Spleen (tissue), 7 donors: Measurements from ENCODE around the gene GPATCH2L.

ENCODE experiments used
- CTCF ChIP-seq, 11 experiments: fragments of 200-600 bp in 7 of 11; fragments of 450-650 bp in 4 of 11; sonication (generic) in 4 of 11; IDR thresholded peaks in 8 of 11; conservative IDR thresholded peaks in 3 of 11; 1 replicate in 7 of 11; 2 replicates in 4 of 11; pipeline versions ENCODE4 v1.4.0 to v1.8.0; 2016 to 2021; ENCODE audit warnings: antibody characterized with exemption in 11 of 11, inconsistent platforms in 4 of 11, mild to moderate bottlenecking in 1 of 11
- POLR2A ChIP-seq, 3 donors: fragments of 450-650 bp; IDR thresholded peaks; one replicate each; pipeline ENCODE4 v1.5.1; 2017; ENCODE audit warnings: antibody characterized with exemption in 3 of 3, mild to moderate bottlenecking in 1 of 3
- donor health status: DM: no; HTN: no; CAD: no; lungs with moderate emphysema.
- donor health status: DM: no; HTN: no; CAD: no.
- donor health status: DM: no; HTN: no; CAD: no.

- TF ChIP-seq CTCF (IDR thresholded peaks at IDR 0.05 in 8 of 11, conservative IDR thresholded peaks at IDR 0.05 in 3 of 11): no peak
- no peak for TF ChIP-seq POLR2A (IDR thresholded peaks at IDR 0.05)
These were observed 56.6 kb downstream of the GPATCH2L start for GRCh38 chr14:76208340-76208739.
